Immature natural killer cell (primary cell): Measurements from ENCODE around the gene CEP162. TPM values are rescaled to one million over a fixed set of nuclear protein-coding genes. Genes with fewer than 3 reads are reported as not detected.

Experiments used
- DNase-seq, 3 donors: peaks; one replicate each; pipeline ENCODE4 v3.0.0; 2022; ENCODE audit warnings: mixed read lengths in 1 of 3
- H3K27ac Mint-ChIP-seq, 6 donors: one replicate each; pipeline ENCODE4 v1.8.0; 2020; ENCODE audit warnings: mixed read lengths in 6 of 6, mild to moderate bottlenecking in 5 of 6, inconsistent platforms in 4 of 6, moderate library complexity in 3 of 6
- H3K27me3 Mint-ChIP-seq, 3 donors: one replicate each; pipeline ENCODE4 v1.8.0; 2020 to 2021; ENCODE audit warnings: low read depth in 3 of 3, mild to moderate bottlenecking in 3 of 3, mixed read lengths in 3 of 3, moderate library complexity in 3 of 3, inconsistent platforms in 1 of 3
- H3K36me3 Mint-ChIP-seq, 3 donors: one replicate each; pipeline ENCODE4 v1.8.0; 2020; ENCODE audit warnings: mixed read lengths in 3 of 3, inconsistent platforms in 2 of 3, mild to moderate bottlenecking in 2 of 3
- H3K4me1 Mint-ChIP-seq, 2 donors: one replicate each; pipeline ENCODE4 v1.8.0; 2020; ENCODE audit warnings: inconsistent platforms in 2 of 2, mild to moderate bottlenecking in 2 of 2, mixed read lengths in 2 of 2, moderate library complexity in 1 of 2
- H3K4me3 Mint-ChIP-seq, 5 donors: one replicate each; pipeline ENCODE4 v1.8.0; 2020; ENCODE audit warnings: mild to moderate bottlenecking in 5 of 5, mixed read lengths in 5 of 5, inconsistent platforms in 3 of 5, moderate library complexity in 3 of 5
- H3K9me3 Mint-ChIP-seq, 6 donors: one replicate each; pipeline ENCODE4 v1.8.0; 2020; ENCODE audit warnings: mild to moderate bottlenecking in 6 of 6, mixed read lengths in 6 of 6, inconsistent platforms in 4 of 6, moderate library complexity in 3 of 6
- polyA plus RNA-seq, 3 donors: library from polyadenylated mRNA; unstranded; fragments of 300-500 nt; fragmentation: Illumina TruSeq; gene quantifications; one replicate each; pipeline ENCODE4 v1.2.3, GENCODE V29; 2021

CEP162 gene
- polyA plus RNA-seq, 3 donors from 2014 or later: 2.8 to 8.2 (median 4.0) TPM

DNA sequence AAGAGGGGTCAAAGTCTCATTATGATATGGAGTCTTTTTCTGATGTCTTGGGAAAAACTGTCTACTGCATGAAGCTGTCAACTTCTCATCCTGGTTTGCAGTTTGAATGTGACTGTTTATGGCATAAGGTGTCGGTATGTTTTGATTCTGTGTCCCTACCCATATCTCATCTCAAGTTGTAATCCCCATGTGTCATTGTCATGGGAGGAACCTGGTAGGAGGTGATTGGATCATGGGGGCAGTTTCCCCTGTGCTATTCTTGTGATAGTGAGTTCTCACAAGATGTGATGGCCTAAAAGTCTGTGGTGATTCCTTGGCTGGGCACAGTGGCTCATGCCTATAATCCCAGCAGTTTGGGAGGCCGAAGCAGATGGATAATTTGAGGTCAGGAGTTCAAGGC lies 146.2 kb downstream of the CEP162 start:
- Mint-ChIP-seq H3K27ac (no peak overlapping the region), H3K9me3 (peaks cover 0 to 7% (median 0%) of the 10 kb centered on the region in 6 donors), H3K4me3 (no peak overlapping the region), H3K4me1 (no peaks in the 10 kb centered on the region), H3K27me3 (peaks cover 2 to 5% (median 4%) of the 10 kb centered on the region in 3 donors), H3K36me3 (no peaks in the 10 kb centered on the region)
- DNase-seq: no peak

DNA sequence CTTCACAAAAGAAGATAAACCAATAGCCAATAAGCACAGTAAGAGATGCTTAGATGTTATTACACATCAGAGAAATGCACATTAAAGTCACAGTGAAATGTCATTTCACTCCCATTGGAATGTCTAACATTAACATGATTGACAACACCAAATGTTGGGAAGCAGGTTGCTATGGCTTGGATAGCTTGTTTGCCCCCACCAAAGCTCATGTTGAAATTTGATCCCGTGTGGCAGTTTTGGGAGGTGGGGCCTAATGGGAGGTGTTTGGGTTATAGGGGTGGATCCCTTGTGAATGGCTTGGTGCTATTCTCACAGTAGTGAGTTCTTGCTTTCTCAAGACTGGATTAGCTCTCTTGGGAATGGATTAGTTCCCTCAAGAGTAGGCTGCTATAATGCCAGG lies 149.1 kb downstream of the CEP162 start:
- Mint-ChIP-seq H3K9me3 (peaks cover 0 to 11% (median 0%) of the 10 kb centered on the region in 6 donors), H3K4me3 (no peak overlapping the region), H3K27ac (no peak overlapping the region), H3K27me3 (peaks cover 2 to 7% (median 3%) of the 10 kb centered on the region in 3 donors), H3K36me3 (no peaks in the 10 kb centered on the region), H3K4me1 (no peaks in the 10 kb centered on the region)
- no peak for DNase-seq

DNA sequence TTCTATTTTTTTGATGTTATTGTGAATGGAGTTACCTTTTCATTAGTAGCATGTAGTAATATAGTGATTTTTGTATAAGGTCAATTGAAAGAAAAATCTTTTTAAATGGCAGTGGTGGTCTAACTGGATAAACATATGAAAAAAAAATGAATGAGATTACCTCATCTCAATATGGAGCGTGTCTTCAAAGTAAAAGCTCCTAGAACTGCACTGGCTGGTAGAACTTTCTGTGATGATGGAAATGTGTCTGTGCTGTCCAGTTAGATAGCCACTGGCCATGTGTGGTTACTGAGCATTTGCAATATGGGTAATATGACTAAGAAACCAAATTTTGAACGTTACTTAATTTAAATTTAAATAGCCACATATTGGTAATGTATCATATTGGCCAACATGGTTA lies 149.8 kb downstream of the CEP162 start:
- Mint-ChIP-seq H3K36me3 (no peaks in the 10 kb centered on the region), H3K27ac (no peak overlapping the region), H3K9me3 (peaks cover 0 to 13% (median 0%) of the 10 kb centered on the region in 6 donors), H3K27me3 (peaks cover 2 to 7% (median 3%) of the 10 kb centered on the region in 3 donors), H3K4me3 (no peak overlapping the region), H3K4me1 (no peaks in the 10 kb centered on the region)
- no peak for DNase-seq

DNA sequence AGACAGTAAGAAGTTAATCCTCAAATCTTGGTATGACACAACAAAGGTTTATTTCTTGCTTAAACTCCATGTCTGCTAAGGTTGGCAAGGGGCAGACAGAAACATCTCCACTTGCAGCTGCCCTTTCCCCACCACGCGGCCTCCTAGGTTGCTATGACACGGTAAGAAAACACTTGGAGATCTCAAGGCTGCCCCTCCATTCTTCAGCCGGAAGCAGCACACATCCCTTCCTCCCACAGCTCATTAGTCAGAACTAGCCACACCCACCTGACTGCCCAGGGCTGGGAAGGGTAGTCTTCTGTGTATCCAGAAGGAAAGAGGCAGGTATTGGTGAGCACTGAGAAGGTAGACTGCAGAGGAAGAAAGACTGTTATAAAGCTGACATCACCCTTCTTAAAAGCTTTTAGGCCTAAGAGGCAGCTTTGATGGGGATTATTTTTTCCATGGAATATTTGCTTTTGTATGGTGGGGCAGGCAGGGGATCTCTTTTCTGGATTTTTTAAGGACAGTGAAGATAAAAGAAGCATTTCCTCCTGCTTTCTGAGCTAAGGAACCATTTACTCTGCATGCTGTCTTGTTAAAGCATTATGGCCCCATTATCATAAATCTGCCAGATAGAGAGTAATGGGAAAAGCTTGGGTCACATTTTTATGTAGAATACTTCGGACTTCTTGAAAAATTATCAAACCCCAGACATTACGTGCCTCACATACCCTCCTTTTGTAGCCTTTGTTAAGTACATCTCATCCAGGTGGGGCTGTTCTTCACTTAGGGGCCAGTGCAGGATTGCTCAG lies 152.3 kb downstream of the CEP162 start:
- Mint-ChIP-seq H3K4me1 (no peaks in the 10 kb centered on the region), H3K27ac (no peak overlapping the region), H3K4me3 (no peak overlapping the region), H3K9me3 (peaks cover 0 to 13% (median 2%) of the 10 kb centered on the region in 6 donors), H3K27me3 (peaks cover 0 to 8% (median 1%) of the 10 kb centered on the region in 3 donors), H3K36me3 (no peaks in the 10 kb centered on the region)
- no peak for DNase-seq

Other genes with a start within 250 kb of the CEP162 start
- not detected for gene MRAP2, start 193.9 kb downstream of the CEP162 start, polyA plus RNA-seq